ENCODE data around the gene BAIAP2. TPM values are rescaled to one million over a fixed set of nuclear protein-coding genes. Genes with fewer than 3 reads are reported as not detected.

BAIAP2 gene
- total RNA-seq, 2 donors from 2014 or later: 8.0 to 11.5 TPM

DNA sequence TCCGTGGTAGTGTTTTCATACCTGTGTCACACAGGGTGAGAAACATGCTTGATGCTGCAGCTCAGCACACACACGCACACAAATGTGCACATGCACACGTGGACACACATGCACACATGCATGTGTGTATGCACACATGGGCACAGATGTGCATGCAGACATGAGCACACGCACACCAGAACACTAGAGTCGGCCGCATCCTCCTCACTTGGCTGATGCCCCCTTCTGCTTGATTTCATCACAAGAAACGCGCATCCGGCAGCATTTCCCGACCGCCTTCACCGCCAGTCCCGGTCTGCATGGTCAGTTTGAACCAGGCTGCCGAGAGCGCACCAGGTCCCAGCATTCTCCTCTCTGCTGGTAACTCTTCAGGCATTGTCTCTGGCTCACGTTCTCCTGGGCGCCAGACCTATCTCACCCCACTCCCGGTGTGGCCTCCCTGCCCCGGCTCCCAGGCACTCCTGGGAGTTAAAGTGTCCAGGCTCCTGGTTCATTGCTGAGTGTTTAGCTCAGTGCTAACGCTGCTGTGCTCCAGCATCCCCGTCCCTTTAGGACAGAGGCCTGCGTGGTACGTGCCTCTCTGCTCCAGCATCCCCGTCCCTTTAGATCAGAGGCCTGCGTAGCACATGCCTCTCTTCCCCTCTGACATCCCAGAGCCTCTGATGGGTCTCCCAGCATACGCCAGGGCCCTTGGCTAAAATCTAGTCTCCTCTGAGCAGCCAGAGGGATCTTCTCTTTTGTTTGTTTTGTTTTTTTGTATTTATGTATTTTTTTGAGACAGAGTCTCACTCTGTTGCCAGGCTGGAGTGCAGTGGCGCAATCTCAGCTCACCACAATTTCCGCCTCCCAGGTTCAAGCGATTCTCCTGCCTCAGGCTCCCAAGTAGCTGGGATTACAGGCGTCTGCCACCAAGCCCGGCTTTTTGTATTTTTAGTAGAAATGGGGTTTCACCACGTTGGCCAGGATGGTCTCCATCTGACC is 16.0 kb downstream of the BAIAP2 start:
- Histone ChIP-seq H3K36me3 (replicated peaks in 1 of 2; ENCODE audit: insufficient read depth in 1 of 2, low read depth in 2 of 2) (no peaks in the 10 kb centered on the region), H3K4me1 (peaks cover 6% of the 10 kb centered on the region), H3K9me3 (no peaks in the 10 kb centered on the region), H3K4me3 (no peak overlapping the region), H3K27ac (peak overlapping the region in 3 of 4 donors; percentile 30 to 83 (median 76)), H3K27me3 (no peaks in the 10 kb centered on the region)
- no peak for ATAC-seq
- DNase-seq: no peak
- TF ChIP-seq POLR2A (IDR thresholded peaks at IDR 0.05): no peak
- TF ChIP-seq, protein P1, sequence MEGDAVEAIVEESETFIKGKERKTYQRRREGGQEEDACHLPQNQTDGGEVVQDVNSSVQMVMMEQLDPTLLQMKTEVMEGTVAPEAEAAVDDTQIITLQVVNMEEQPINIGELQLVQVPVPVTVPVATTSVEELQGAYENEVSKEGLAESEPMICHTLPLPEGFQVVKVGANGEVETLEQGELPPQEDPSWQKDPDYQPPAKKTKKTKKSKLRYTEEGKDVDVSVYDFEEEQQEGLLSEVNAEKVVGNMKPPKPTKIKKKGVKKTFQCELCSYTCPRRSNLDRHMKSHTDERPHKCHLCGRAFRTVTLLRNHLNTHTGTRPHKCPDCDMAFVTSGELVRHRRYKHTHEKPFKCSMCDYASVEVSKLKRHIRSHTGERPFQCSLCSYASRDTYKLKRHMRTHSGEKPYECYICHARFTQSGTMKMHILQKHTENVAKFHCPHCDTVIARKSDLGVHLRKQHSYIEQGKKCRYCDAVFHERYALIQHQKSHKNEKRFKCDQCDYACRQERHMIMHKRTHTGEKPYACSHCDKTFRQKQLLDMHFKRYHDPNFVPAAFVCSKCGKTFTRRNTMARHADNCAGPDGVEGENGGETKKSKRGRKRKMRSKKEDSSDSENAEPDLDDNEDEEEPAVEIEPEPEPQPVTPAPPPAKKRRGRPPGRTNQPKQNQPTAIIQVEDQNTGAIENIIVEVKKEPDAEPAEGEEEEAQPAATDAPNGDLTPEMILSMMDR (IDR thresholded peaks at IDR 0.05): no peak
- 85 to 88% methylated on average over 32 of the region's 32 CpGs for WGBS, 2 donors
- intact Hi-C loops (cut with DNase I): no loop called here

DNA sequence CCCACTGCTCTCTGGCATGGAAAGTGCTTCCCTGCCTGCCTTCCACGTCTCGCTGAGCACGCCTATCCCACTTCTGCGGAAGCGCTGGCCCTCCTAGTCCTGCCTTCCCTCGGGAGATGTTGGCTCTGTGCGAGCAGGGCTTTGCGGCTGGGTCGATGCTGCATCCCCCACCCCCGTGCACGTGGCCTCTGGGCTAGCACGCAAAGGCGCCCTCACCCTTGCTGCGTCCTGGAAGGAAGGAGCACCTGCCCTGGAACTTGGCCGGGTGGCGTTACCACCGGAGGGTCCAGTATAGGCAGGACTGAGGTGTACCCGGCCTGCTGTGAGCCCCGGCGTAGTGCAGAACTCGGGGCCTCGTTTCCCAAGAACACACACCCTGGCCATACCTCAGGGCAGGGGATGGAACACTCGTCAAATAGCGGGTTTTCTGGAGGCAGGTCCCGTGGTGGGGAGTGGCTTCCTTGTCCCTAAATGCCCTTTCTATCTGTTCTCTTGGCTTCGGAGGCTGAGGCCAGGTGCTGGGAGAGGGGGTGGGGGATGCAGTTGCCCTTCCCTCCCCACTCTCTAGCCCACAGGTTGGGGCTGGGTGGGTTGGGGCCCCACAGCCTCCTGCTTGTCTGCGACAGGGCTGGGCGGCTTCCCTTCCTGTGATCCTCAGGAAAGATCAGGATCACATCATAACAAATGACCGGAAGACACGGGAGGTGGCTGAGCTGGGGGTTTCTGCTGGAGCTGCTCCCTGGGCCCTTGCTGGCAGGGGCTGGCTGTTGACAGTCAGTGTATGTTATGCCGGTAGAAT is 17.4 kb downstream of the BAIAP2 start:
- 79 to 85% methylated on average over 17 to 31 of the region's 31 CpGs for WGBS, 2 donors
- Histone ChIP-seq H3K27me3 (no peaks in the 10 kb centered on the region), H3K9me3 (no peaks in the 10 kb centered on the region), H3K4me3 (no peak overlapping the region), H3K27ac (peak overlapping the region in 2 of 4 donors; percentile 18 to 34), H3K4me1 (peaks cover 4% of the 10 kb centered on the region), H3K36me3 (replicated peaks in 1 of 2; ENCODE audit: insufficient read depth in 1 of 2, low read depth in 2 of 2) (no peaks in the 10 kb centered on the region)
- TF ChIP-seq POLR2A (IDR thresholded peaks at IDR 0.05): no peak
- TF ChIP-seq, protein P1 (IDR thresholded peaks at IDR 0.05): no peak
- no peak for DNase-seq
- no peak for ATAC-seq
- intact Hi-C loops (cut with DNase I): no loop called here

DNA sequence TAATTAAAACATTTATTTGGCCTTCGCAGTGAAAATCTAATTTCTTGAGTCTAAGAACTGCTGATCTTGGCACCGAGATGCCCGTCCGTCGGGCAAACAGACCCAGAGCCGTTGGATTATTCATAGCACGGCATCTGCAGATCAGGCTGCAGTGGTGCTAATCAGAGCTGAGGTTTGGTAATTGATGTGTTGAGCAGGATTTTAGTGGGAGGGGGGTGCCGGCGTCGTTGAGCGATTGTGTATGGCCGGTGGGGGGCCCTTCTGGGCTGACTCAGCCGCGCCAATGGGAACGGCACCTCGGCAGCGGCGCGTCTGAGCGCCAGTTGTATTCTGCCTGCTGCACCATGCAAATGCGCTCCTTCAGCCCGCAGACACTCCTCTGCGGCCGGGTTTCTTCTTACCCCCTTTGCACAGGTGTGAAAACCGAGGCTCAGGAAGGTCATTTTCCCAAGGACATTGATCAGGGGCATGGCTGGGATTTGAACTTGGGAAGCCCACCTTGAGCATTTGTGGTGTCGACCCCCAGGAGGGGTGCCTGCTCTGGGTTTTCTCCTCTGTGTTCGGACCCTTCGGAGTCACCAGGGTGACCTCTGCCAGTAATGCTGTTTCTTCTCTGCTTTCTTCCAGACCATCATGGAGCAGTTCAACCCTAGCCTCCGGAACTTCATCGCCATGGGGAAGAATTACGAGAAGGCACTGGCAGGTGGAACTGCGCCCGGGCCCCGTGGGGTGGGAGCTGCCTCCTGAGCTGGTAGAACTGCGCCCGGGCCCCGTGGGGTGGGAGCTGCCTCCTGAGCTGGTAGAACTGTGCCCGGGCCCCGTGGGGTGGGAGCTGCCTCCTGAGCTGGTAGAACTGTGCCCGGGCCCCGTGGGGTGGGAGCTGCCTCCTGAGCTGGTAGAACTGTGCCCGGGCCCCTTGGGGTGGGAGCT is 18.4 kb downstream of the BAIAP2 start:
- no peak overlapping the region for H3K4me3 ChIP-seq
- WGBS, 2 donors: 59 to 84% methylated on average over 7 to 33 of the region's 42 CpGs
- peaks cover 4% of the 10 kb centered on the region for H3K4me1 ChIP-seq
- H3K36me3 ChIP-seq (replicated peaks in 1 of 2; ENCODE audit: insufficient read depth in 1 of 2, low read depth in 2 of 2): no peaks in the 10 kb centered on the region
- TF ChIP-seq, protein P1 (IDR thresholded peaks at IDR 0.05): no peak
- no peak for TF ChIP-seq POLR2A (IDR thresholded peaks at IDR 0.05)
- no peaks in the 10 kb centered on the region for H3K27me3 ChIP-seq
- no peak overlapping the region for H3K27ac ChIP-seq
- intact Hi-C loops (cut with DNase I): no loop called here
- ATAC-seq (no peak), DNase-seq (no peak)
- no peaks in the 10 kb centered on the region for H3K9me3 ChIP-seq

DNA sequence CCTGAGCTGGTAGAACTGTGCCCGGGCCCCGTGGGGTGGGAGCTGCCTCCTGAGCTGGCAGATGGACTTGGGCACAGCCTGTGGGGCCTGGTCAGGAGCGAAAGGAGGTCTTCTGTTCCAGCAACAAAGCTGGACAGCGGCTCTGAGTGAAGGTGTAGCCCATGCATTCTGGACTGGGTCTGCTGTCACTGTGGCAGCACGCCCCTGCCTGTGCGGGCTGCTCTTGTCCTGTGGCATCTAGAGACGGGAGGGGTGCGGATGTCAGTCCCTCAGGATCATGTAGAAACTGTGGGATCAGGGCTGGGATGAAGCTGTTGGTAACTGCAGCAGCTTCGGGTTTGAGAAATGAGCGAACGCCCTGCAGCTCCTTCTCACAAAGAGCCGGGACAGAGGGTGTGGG is 19.4 kb downstream of the BAIAP2 start:
- ATAC-seq: no peak
- H3K36me3 ChIP-seq (replicated peaks in 1 of 2; ENCODE audit: insufficient read depth in 1 of 2, low read depth in 2 of 2): no peaks in the 10 kb centered on the region
- intact Hi-C loops (cut with DNase I): no loop called here
- peaks cover 4% of the 10 kb centered on the region for H3K4me1 ChIP-seq
- 89 to 91% methylated on average over 6 to 12 of the region's 12 CpGs for WGBS, 2 donors
- no peak overlapping the region for H3K4me3 ChIP-seq
- TF ChIP-seq, protein P1 (IDR thresholded peaks at IDR 0.05): no peak
- TF ChIP-seq POLR2A (IDR thresholded peaks at IDR 0.05): no peak
- no peaks in the 10 kb centered on the region for H3K9me3 ChIP-seq
- DNase-seq: no peak
- H3K27me3 ChIP-seq: no peaks in the 10 kb centered on the region
- H3K27ac ChIP-seq: no peak overlapping the region
